Right atrium auricular region (tissue), 2 donors: ENCODE results near the gene RNF145. TPM values are rescaled to one million over a fixed set of nuclear protein-coding genes. Genes with fewer than 3 reads are reported as not detected.
"Not testable (repeated sequence)": the region's sequence is repeated elsewhere in the genome, so short reads cannot be mapped to it uniquely, and the experiment has no call there.

ENCODE experiments used
- DNase-seq: peaks from one replicate; pipeline ENCODE4 v3.0.0-alpha.2; 2019; ENCODE audit warnings: low spot score
- H3K27ac ChIP-seq, 2 donors: fragments of 200-600 bp; sonication (generic); 1 replicate in 1 of 2; 2 replicates in 1 of 2; pipeline ENCODE4 v1.5.1; 2016 to 2019
- H3K27me3 ChIP-seq, 2 donors: fragments of 200-600 bp; sonication (generic); one replicate each; pipeline versions ENCODE4 v1.5.1 to v1.6.0; 2017 to 2019
- H3K36me3 ChIP-seq: fragments of 200-600 bp; sonication (generic); one replicate; pipeline ENCODE4 v1.5.1; 2016
- H3K4me1 ChIP-seq, 2 donors: fragments of 200-600 bp; sonication (generic); one replicate each; pipeline versions ENCODE4 v1.5.1 to v1.6.0; 2017 to 2019
- H3K4me3 ChIP-seq, 2 donors: fragments of 200-600 bp; sonication (generic); 1 replicate in 1 of 2; 2 replicates in 1 of 2; pipeline ENCODE4 v1.5.1; 2017 to 2019; ENCODE audit warnings: mild to moderate bottlenecking in 1 of 2, moderate library complexity in 1 of 2
- H3K9me3 ChIP-seq, 2 donors: fragments of 200-600 bp; sonication (generic); one replicate each; pipeline ENCODE4 v1.5.1; 2019
- CTCF ChIP-seq, 2 donors: fragments of 200-600 bp; sonication (generic); IDR thresholded peaks; one replicate each; pipeline ENCODE4 v1.5.1; 2019; ENCODE audit warnings: antibody characterized with exemption in 2 of 2
- total RNA-seq, 2 donors: library from RNA; depleted of rRNA; stranded (reverse); fragments of >200 nt; gene quantifications; one replicate each; pipeline ENCODE4 v1.1.0, GENCODE V29; 2016

Gene RNF145
- total RNA-seq, 2 donors from 2014 or later, result 18.1 to 29.9 TPM

DNA sequence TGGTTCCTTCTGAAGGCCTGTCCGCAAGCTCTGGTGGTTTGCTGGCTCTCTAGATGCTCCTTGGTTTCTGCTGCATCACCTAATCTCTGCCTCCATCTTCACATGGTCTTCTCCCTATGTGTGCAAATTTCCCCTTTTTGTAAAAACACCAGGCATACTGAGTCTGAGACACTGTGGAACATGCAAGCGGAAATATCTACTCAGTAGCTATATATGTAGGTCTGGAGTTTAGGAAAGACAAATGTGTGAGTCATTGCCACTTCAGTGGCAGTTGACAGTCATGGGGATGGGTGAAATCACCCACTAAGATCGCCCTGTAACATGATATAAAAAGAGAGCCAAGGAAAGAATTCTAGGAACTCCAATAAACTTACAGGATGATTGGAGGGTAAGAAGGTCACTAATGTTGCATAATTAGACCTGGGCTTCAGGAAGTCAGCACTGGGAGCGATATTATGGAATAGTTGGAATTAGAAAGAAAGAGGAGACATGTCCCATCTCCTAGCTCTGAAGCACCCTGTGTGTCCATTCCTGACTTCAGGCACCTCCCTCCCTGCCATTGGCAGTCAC is 31.0 kb upstream of the RNF145 start:
- no peak for TF ChIP-seq CTCF (IDR thresholded peaks at IDR 0.05)
- Histone ChIP-seq H3K4me3 (no peak overlapping the region), H3K9me3 (no peaks in the 10 kb centered on the region), H3K27ac (no peak overlapping the region), H3K4me1 (no peaks in the 10 kb centered on the region), H3K36me3 (no peaks in the 10 kb centered on the region), H3K27me3 (no peaks in the 10 kb centered on the region)
- no peak for DNase-seq

DNA sequence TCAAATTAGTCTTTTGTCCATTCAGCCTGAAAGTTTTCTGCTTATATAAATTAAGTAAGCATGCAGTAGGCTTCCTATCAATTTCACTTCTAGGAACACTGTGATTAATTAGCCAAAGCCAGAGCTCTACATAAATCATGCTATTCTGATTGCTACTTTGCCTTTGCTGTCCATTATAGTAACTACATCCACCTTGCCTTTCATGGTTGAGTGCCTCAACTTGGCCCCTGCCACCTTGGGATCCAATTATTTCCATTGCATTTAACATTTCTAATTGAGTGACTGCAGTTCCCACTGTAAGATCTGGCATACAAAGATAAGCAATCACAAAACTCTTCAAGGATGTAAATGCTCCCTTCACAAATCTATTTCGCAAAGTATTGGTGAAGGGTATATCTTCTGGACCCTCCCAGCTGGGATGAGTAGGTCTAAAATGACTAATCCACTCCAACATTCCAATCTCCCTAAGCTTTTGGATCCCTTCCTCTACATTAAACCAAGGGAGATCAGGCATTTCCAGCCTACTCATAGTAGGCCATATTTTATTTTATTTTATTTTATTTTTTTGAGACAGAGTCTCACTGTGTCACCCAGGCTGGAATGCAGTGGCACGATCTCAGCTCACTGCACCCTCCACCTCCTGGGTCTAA is 26.6 kb upstream of the RNF145 start:
- not testable (repeated sequence) for DNase-seq, H3K4me3 ChIP-seq, H3K4me1 ChIP-seq, H3K36me3 ChIP-seq, H3K9me3 ChIP-seq, H3K27ac ChIP-seq, H3K27me3 ChIP-seq

GRCh38 chr5:159231167-159231566 is 21.8 kb upstream of the RNF145 start:
- Histone ChIP-seq H3K36me3 (no peaks in the 10 kb centered on the region), H3K27ac (no peak overlapping the region), H3K4me1 (no peaks in the 10 kb centered on the region), H3K9me3 (no peaks in the 10 kb centered on the region), H3K27me3 (no peaks in the 10 kb centered on the region), H3K4me3 (no peak overlapping the region)
- DNase-seq, result no peak
- no peak for TF ChIP-seq CTCF (IDR thresholded peaks at IDR 0.05)

DNA sequence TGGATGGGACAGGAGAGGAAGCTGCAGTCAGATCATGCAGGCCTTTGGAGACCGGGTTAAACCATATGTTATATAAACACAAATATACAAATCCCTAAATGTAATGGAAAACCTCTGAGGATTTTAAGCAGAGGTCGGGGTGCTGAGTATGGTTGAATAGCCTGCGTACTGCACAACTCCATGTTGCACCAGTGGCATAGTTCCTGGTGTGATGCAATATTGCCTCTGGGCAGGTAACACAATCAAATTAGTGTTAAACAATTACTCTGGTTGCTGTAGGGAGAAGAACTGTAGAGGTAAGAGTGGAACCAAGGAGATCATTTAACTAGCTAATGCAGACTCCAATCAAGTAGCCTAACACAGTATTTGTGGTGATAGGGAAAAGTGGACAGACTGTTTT is 21.3 kb upstream of the RNF145 start:
- no peaks in the 10 kb centered on the region for H3K36me3 ChIP-seq
- no peak for TF ChIP-seq CTCF (IDR thresholded peaks at IDR 0.05)

DNA sequence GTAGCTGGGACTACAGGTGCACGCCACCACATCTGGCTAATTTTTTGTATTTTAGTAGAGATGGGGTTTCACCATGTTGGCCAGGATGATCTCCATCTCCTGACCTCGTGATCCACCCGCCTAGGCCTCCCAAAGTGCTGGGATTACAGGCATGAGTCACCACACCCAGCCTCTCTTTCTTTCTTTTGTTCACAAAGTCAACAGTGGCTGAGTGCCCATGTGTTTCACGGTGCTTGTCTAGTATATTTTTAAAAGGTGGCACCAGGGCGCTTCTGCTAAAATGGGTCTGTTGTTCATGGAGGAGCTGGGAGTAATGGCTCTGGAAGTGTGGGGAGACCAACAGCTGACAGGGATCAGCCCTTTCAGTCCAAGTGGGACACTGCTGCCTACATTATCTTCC is 18.7 kb upstream of the RNF145 start:
- not testable (repeated sequence) for H3K4me3 ChIP-seq, DNase-seq, H3K36me3 ChIP-seq, H3K9me3 ChIP-seq, H3K4me1 ChIP-seq, H3K27ac ChIP-seq, H3K27me3 ChIP-seq

More for the DNA sequence above, 21.3 kb upstream of the RNF145 start:
- H3K27me3 ChIP-seq, result no peaks in the 10 kb centered on the region
- H3K4me3 ChIP-seq, result no peak overlapping the region
- H3K4me1 ChIP-seq, result no peaks in the 10 kb centered on the region
- H3K9me3 ChIP-seq, result no peaks in the 10 kb centered on the region
- no peak overlapping the region for H3K27ac ChIP-seq
- DNase-seq, result no peak

DNA sequence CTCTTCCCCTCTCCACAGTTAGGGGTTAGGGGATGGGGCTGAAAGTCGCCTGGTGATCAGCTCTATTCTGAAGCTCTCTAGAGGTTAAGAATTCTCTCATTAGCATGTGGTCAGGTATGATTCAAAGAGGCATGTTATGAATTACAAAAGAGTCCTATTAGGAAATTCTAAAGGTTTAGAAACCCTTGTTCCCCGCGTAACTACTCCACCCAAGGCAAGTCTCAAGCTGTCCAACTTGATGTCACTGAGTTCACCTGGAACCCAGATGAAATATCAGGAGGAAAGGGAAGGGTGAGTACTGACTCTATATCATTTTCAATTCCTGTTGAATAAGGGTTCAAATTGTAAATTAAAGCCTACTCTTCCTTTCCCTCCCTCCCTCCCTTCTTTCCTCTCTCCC is 18.1 kb upstream of the RNF145 start:
- Histone ChIP-seq H3K9me3 (no peaks in the 10 kb centered on the region), H3K4me3 (no peak overlapping the region), H3K27me3 (no peaks in the 10 kb centered on the region), H3K4me1 (no peaks in the 10 kb centered on the region), H3K27ac (no peak overlapping the region), H3K36me3 (no peaks in the 10 kb centered on the region)
- no peak for TF ChIP-seq CTCF (IDR thresholded peaks at IDR 0.05)
- DNase-seq, result no peak

DNA sequence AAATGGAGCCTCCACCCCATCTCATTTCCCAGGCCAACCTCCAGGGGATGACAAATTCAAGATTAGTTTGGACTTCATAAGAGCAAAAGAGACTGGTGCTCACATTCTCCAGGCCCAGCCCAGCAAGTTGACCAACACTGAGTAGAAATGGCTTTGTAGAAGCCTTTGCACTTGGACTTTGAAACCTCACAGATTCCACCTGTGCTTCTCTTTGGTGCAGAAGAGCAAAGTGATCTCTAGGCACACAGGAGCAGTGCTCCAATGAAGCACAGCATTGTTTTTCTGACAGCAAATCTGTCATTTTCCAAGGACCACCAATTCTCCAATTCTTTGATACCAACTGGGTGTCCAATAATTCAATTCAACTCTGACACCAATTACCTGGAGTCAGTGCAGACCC is 17.1 kb upstream of the RNF145 start:
- no peaks in the 10 kb centered on the region for H3K36me3 ChIP-seq
- no peak for DNase-seq
- no peaks in the 10 kb centered on the region for H3K27me3 ChIP-seq
- H3K4me1 ChIP-seq, result no peaks in the 10 kb centered on the region
- H3K9me3 ChIP-seq, result no peaks in the 10 kb centered on the region
- H3K4me3 ChIP-seq, result no peak overlapping the region
- no peak overlapping the region for H3K27ac ChIP-seq
- no peak for TF ChIP-seq CTCF (IDR thresholded peaks at IDR 0.05)
